ENCODE results near the gene SPDL1.

SPDL1 gene

DNA sequence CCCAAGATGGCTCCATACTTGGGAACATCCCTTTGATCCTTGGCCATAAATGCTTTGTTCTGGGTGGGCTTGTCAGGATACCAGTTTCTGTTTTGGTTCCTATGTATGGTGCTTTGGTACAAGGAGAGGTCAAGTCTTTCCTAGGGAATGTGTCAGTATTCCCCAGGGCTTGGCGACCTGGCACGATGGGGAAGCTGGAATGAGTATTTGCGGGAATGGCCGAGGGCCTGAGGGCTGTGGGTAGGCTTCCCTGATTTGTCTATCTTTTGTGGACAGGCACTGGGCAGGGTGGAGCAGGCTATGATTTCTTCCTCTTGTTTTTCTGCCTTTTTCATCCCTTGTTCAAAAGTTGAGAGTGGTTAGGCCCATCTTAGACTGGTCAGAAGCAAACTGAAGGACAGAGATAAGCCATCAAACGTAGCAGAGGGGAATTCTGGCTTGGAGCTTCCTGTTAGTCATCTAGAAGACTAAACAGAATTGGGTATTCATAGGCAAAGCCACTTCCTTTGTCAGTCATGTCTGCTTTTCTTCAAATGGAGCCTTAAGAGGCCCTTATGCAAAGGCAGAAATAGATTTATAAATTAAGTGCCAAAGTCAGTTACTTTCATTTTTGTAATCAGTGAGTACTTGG, 67.2 kb downstream of the SPDL1 start:
- no peak overlapping the region for H3K27ac ChIP-seq

GRCh38 chr5:169651526-169651925, 68.0 kb downstream of the SPDL1 start:
- TF ChIP-seq, protein P1, sequence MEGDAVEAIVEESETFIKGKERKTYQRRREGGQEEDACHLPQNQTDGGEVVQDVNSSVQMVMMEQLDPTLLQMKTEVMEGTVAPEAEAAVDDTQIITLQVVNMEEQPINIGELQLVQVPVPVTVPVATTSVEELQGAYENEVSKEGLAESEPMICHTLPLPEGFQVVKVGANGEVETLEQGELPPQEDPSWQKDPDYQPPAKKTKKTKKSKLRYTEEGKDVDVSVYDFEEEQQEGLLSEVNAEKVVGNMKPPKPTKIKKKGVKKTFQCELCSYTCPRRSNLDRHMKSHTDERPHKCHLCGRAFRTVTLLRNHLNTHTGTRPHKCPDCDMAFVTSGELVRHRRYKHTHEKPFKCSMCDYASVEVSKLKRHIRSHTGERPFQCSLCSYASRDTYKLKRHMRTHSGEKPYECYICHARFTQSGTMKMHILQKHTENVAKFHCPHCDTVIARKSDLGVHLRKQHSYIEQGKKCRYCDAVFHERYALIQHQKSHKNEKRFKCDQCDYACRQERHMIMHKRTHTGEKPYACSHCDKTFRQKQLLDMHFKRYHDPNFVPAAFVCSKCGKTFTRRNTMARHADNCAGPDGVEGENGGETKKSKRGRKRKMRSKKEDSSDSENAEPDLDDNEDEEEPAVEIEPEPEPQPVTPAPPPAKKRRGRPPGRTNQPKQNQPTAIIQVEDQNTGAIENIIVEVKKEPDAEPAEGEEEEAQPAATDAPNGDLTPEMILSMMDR (conservative IDR thresholded peaks at IDR 0.05), result no peak
- no peak for TF ChIP-seq ZFX (IDR thresholded peaks at IDR 0.05)

More for the DNA sequence above, 67.2 kb downstream of the SPDL1 start:
- no peak for TF ChIP-seq ZFX (IDR thresholded peaks at IDR 0.05)
- TF ChIP-seq, protein P1 (conservative IDR thresholded peaks at IDR 0.05), result no peak

DNA sequence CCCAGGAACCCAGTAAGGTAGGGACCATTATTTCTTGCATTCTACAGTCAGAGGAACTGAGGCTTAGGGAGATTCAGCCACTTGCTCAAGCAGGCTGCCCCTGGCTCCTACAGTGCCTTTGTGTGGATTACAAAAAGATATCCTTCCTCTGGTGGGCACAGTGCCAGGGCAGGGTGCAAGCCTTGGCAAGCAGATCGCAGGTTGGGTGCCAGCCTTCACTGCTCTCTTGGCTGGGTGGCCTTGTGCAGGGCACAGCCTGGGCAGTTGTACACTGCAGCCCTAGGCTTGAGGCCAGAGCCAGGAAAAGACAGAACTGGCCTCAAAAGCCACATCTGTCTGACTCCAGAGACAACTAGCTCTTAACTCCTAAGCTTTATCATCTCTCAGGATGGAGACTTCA, 68.5 kb downstream of the SPDL1 start:
- H3K27ac ChIP-seq, result no peak overlapping the region
- TF ChIP-seq, protein P1 (conservative IDR thresholded peaks at IDR 0.05), result no peak
- no peak for TF ChIP-seq ZFX (IDR thresholded peaks at IDR 0.05)

More at GRCh38 chr5:169651526-169651925, 68.0 kb downstream of the SPDL1 start:
- no peak overlapping the region for H3K27ac ChIP-seq

DNA sequence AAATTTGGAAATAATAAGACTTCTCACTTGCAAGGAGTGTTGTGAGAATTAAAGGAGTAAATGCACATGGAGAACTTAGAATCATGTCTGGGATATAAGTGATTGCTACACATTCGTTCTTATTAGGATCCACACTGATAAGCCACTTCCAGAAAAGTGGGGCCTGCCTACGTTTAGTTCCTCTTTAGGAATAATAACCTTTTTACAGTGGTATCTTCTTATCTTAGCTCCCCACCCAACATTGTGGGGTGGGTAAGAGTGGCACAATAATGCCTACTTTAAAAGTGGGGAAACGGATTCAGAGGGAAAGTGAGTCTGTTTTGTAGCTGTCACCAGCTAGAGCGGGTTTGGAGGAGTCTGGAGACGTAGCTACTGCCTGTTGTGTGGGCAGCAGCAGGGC, 69.5 kb downstream of the SPDL1 start:
- H3K27ac ChIP-seq, result no peak overlapping the region
- no peak for TF ChIP-seq ZFX (IDR thresholded peaks at IDR 0.05)
- TF ChIP-seq, protein P1 (conservative IDR thresholded peaks at IDR 0.05), result no peak

All from C4-2B (cell line).